Endothelial cell of coronary artery (primary cell): ENCODE measurements around the gene PRKCH. TPM values are rescaled to one million over a fixed set of nuclear protein-coding genes. Genes with fewer than 3 reads are reported as not detected.

Source experiments
- total RNA-seq: library from RNA; depleted of rRNA; stranded (reverse); fragments of >200 nt; gene quantifications from 2 replicates; pipeline ENCODE4 v1.2.3, GENCODE V29; 2014

PRKCH gene
- total RNA-seq, result 190 and 240 TPM in 2 replicates

GRCh38 chr14:61321385-61322010 is at the start of gene PRKCH:
Gene PRKCH, plus strand, starts transcription at chr14:61321579. Its CDS starts 523 bp downstream, at chr14:61322102.

GRCh38 chr14:61281186-61281947 is 40.0 kb upstream of the PRKCH start, which contains the start of gene TMEM30B:
Gene TMEM30B, minus strand, starts transcription at chr14:61281338. Its CDS starts 191 bp downstream, at chr14:61281147.

Other genes with a start within 250 kb of the PRKCH start
- under 0.01 and 0.09 TPM in 2 replicates for gene TMEM30B, start 40.2 kb upstream of the PRKCH start, total RNA-seq